Measurements from ENCODE around the gene RAD51C. TPM values are rescaled to one million over a fixed set of nuclear protein-coding genes. Genes with fewer than 3 reads are reported as not detected.

RAD51C gene
- polyA plus RNA-seq, 1 of the 3 experiments (the other 2 are of a cell fraction): 36.1 TPM

GRCh38 chr17:58753026-58753425, 60.6 kb downstream of the RAD51C start (continued):
- TF ChIP-seq, protein P1, sequence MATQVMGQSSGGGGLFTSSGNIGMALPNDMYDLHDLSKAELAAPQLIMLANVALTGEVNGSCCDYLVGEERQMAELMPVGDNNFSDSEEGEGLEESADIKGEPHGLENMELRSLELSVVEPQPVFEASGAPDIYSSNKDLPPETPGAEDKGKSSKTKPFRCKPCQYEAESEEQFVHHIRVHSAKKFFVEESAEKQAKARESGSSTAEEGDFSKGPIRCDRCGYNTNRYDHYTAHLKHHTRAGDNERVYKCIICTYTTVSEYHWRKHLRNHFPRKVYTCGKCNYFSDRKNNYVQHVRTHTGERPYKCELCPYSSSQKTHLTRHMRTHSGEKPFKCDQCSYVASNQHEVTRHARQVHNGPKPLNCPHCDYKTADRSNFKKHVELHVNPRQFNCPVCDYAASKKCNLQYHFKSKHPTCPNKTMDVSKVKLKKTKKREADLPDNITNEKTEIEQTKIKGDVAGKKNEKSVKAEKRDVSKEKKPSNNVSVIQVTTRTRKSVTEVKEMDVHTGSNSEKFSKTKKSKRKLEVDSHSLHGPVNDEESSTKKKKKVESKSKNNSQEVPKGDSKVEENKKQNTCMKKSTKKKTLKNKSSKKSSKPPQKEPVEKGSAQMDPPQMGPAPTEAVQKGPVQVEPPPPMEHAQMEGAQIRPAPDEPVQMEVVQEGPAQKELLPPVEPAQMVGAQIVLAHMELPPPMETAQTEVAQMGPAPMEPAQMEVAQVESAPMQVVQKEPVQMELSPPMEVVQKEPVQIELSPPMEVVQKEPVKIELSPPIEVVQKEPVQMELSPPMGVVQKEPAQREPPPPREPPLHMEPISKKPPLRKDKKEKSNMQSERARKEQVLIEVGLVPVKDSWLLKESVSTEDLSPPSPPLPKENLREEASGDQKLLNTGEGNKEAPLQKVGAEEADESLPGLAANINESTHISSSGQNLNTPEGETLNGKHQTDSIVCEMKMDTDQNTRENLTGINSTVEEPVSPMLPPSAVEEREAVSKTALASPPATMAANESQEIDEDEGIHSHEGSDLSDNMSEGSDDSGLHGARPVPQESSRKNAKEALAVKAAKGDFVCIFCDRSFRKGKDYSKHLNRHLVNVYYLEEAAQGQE (IDR thresholded peaks at IDR 0.05; ENCODE audit: low read depth, low read length): no peak

- peak overlapping the region; percentile 96 for H3K4me2 ChIP-seq
- no peak for DNase-seq
- peaks cover 24% of the 10 kb centered on the region for H3K27me3 ChIP-seq (ENCODE audit: insufficient read depth)
- H3K4me3 ChIP-seq (ENCODE audit: low read depth in 2 of 2, low read length in 1 of 2): peak overlapping the region; percentile 74 to 78; a peak in 3 of 4 replicates
- TF ChIP-seq FOXM1 (IDR thresholded peaks at IDR 0.05; ENCODE audit: low read depth) (no peak), TCF12 (IDR thresholded peaks at IDR 0.05) (no peak), NFIC (IDR thresholded peaks at IDR 0.05; ENCODE audit: borderline replicate concordance) (no peak)
- TF ChIP-seq, protein P2, sequence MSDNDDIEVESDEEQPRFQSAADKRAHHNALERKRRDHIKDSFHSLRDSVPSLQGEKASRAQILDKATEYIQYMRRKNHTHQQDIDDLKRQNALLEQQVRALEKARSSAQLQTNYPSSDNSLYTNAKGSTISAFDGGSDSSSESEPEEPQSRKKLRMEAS (IDR thresholded peaks at IDR 0.05; ENCODE audit: low read depth): no peak
- no peak overlapping the region for H3K27ac ChIP-seq (ENCODE audit: low read depth in 2 of 2, low read length in 1 of 2)
- peaks cover 0 to 11% of the 10 kb centered on the region in 2 experiments; a peak in 2 of 4 replicates for H3K4me1 ChIP-seq (ENCODE audit: control insufficient read depth in 1 of 2, insufficient read depth in 2 of 2, low read depth in 1 of 2, low read length in 1 of 2)
- H3K79me2 ChIP-seq (ENCODE audit: insufficient read depth): no peaks in the 10 kb centered on the region
- peaks cover 7% of the 10 kb centered on the region for H3F3A ChIP-seq (replicated peaks; ENCODE audit: insufficient read depth)
- no peaks in the 10 kb centered on the region for H3K9me3 ChIP-seq
- no peaks in the 10 kb centered on the region for H4K20me1 ChIP-seq (ENCODE audit: insufficient read depth)
- no peaks in the 10 kb centered on the region for H3K36me3 ChIP-seq (replicated peaks in 1 of 2; ENCODE audit: control insufficient read depth in 1 of 2, insufficient read depth in 2 of 2, low read length in 1 of 2)
- H3K9me2 ChIP-seq: no peaks in the 10 kb centered on the region
- POLR2A ChIA-PET: interaction anchor here (0.5 to 1.4 kb wide), 4 partner anchors 8 to 236 kb away, joined by 3 to 4 read pairs (median 4); no protein-coding TSS in a partner anchor
- 89% methylated on average over 2 of the region's 2 CpGs for WGBS (ENCODE audit: low lambda C conversion rate)
- CTCF ChIA-PET: interaction anchor here (0.7 to 3.7 kb wide), 7 partner anchors 8 to 1758 kb away, joined by 3 to 22 read pairs (median 5); no protein-coding TSS in a partner anchor
- no peak overlapping the region for H3K9ac ChIP-seq
- peak overlapping the region; percentile 78; the same call in 1 of the 2 replicates for H2AFZ ChIP-seq (ENCODE audit: low read depth)
Observed at GRCh38 chr17:58755269-58755576, 62.8 kb downstream of the RAD51C start.

GRCh38 chr17:58755577-58756245, 63.3 kb downstream of the RAD51C start, which contains the start of gene PPM1E:
TSS of gene PPM1E (plus strand) at chr17:58755854.
- no peaks in the 10 kb centered on the region for H3K36me3 ChIP-seq (replicated peaks in 1 of 2; ENCODE audit: control insufficient read depth in 1 of 2, insufficient read depth in 2 of 2, low read length in 1 of 2)
- H4K20me1 ChIP-seq (ENCODE audit: insufficient read depth): no peaks in the 10 kb centered on the region
- ChIA-PET CTCF (interaction anchor here (0.7 to 3.7 kb wide), 10 partner anchors 9 to 1758 kb away, joined by 3 to 22 read pairs (median 4); no protein-coding TSS in a partner anchor), POLR2A (interaction anchor here (0.5 to 1.4 kb wide), 9 partner anchors 9 to 249 kb away, joined by 3 to 6 read pairs (median 4); no protein-coding TSS in a partner anchor)
- H3K4me3 ChIP-seq (ENCODE audit: low read depth in 2 of 2, low read length in 1 of 2): peak within 1 kb of the TSS; percentile 74 to 78
- H3K27ac ChIP-seq (ENCODE audit: low read depth in 2 of 2, low read length in 1 of 2): peak within 1 kb of the TSS in 1 of 2 experiments; percentile 81; a peak in 2 of 4 replicates
- no peaks in the 10 kb centered on the region for H3K9me3 ChIP-seq
- H3K9me2 ChIP-seq: no peaks in the 10 kb centered on the region
- peaks cover 0 to 11% of the 10 kb centered on the region in 2 experiments; a peak in 2 of 4 replicates for H3K4me1 ChIP-seq (ENCODE audit: control insufficient read depth in 1 of 2, insufficient read depth in 2 of 2, low read depth in 1 of 2, low read length in 1 of 2)
- H3K9ac ChIP-seq: no peak within 1 kb of the TSS
- WGBS (ENCODE audit: low lambda C conversion rate): 6% methylated on average over 36 of the region's 71 CpGs
- peaks cover 7% of the 10 kb centered on the region for H3F3A ChIP-seq (replicated peaks; ENCODE audit: insufficient read depth)
- peak within 1 kb of the TSS; percentile 78 for H2AFZ ChIP-seq (ENCODE audit: low read depth)
- peak; percentile 98 for DNase-seq
- no peaks in the 10 kb centered on the region for H3K79me2 ChIP-seq (ENCODE audit: insufficient read depth)
- peaks cover 24% of the 10 kb centered on the region for H3K27me3 ChIP-seq (ENCODE audit: insufficient read depth)
- H3K4me2 ChIP-seq: peak within 1 kb of the TSS; percentile 96
- TF ChIP-seq TAF1 (IDR thresholded peaks at IDR 0.05; ENCODE audit: borderline replicate concordance, low read depth, low read length) (no peak), YY1 (IDR thresholded peaks at IDR 0.05; ENCODE audit: low read depth) (no peak), ELF1 (IDR thresholded peaks at IDR 0.05) (no peak), RFX5 (IDR thresholded peaks at IDR 0.05; ENCODE audit: low read length) (peak; percentile 90), FOXJ3 (CRISPR knock-in tag; IDR thresholded peaks at IDR 0.05) (no peak), SMC3 (IDR thresholded peaks at IDR 0.05; ENCODE audit: low read depth, low read length) (no peak), NFIC (IDR thresholded peaks at IDR 0.05; ENCODE audit: borderline replicate concordance) (no peak), NRF1 (IDR thresholded peaks at IDR 0.05; ENCODE audit: low read depth, low read length) (peak; percentile 37; the same call in 1 of the 2 replicates), RCOR1 (IDR thresholded peaks at IDR 0.05; ENCODE audit: low read length) (0 out of 2 replicates have a peak, but pooled peaks have one; percentile 11)
- TF ChIP-seq, protein P3, sequence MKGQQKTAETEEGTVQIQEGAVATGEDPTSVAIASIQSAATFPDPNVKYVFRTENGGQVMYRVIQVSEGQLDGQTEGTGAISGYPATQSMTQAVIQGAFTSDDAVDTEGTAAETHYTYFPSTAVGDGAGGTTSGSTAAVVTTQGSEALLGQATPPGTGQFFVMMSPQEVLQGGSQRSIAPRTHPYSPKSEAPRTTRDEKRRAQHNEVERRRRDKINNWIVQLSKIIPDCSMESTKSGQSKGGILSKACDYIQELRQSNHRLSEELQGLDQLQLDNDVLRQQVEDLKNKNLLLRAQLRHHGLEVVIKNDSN (IDR thresholded peaks at IDR 0.05; ENCODE audit: borderline replicate concordance, low read depth): no peak
- TF ChIP-seq, protein P1 (IDR thresholded peaks at IDR 0.05; ENCODE audit: low read depth, low read length): peak; percentile 94
